Activated naive CD8-positive, alpha-beta T cell treated with anti-CD3 and anti-CD28 coated beads, Interleukin-2, amount 10 ng/mL, durations not matched to agents 7 days and 5 days (primary cell): ENCODE measurements around the gene CYP2A13. TPM values are rescaled to one million over a fixed set of nuclear protein-coding genes. Genes with fewer than 3 reads are reported as not detected.
"Not testable (repeated sequence)": the region's sequence is repeated elsewhere in the genome, so short reads cannot be mapped to it uniquely, and the experiment has no call there.

Experiments used
- ATAC-seq: fragments of 150-1000 bp; cut with Tn5 transposase; one replicate; pipeline ENCODE4 v1.10.0; 2021; ENCODE audit warnings: low read depth, moderate library complexity
- POLR2A ChIA-PET: fragments of 350-600 bp; sonication (Branson Sonifier 250); formaldehyde crosslinking; loops from one replicate; lab custom pipeline; 2021; ENCODE audit warnings: antibody characterized with exemption; lab: Charles Lee
- DNase-seq: peaks from one replicate; pipeline ENCODE4 v3.0.0; 2021
- H3K27ac Mint-ChIP-seq: one replicate; pipeline ENCODE4 v1.8.0; 2022; ENCODE audit warnings: mild to moderate bottlenecking, mixed read lengths
- H3K27me3 Mint-ChIP-seq: one replicate; pipeline ENCODE4 v1.8.0; 2022; ENCODE audit warnings: mild to moderate bottlenecking, moderate library complexity, mixed read lengths
- H3K36me3 Mint-ChIP-seq: one replicate; pipeline ENCODE4 v1.8.0; 2021; ENCODE audit warnings: mild to moderate bottlenecking, mixed read lengths
- H3K4me1 Mint-ChIP-seq: one replicate; pipeline ENCODE4 v1.8.0; 2021; ENCODE audit warnings: mixed read lengths
- H3K4me3 Mint-ChIP-seq: one replicate; pipeline ENCODE4 v1.8.0; 2022; ENCODE audit warnings: mild to moderate bottlenecking, moderate library complexity, mixed read lengths
- H3K9me3 Mint-ChIP-seq: one replicate; pipeline ENCODE4 v1.8.0; 2021; ENCODE audit warnings: mixed read lengths
- total RNA-seq, 2 experiments: library from RNA; stranded (reverse); gene quantifications; one replicate each; pipeline ENCODE4 v1.2.3, GENCODE V29; 2021

CYP2A13 gene
- total RNA-seq, 2 experiments from 2014 or later, result not detected

DNA sequence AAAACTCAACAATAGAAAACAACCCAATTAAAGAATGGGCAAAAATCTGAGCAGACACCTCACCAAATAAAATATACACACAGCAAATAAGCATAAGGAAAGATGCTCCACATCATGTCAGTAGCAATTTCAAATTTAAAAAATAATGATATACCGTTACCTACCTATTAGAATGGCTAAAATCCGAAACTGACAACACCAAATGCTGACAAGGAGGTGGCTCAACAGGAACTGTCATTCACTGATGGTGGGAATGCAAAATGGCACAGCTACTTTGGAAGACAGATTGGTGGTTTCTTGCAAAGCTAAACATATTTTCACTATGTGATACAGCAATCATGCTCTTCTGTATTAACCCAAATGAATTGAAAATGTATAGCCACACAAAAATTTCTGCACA lies 9.1 kb downstream of the CYP2A13 start:
- DNase-seq (no peak), ATAC-seq (no peak)
- Mint-ChIP-seq H3K4me3 (no peak overlapping the region), H3K36me3 (peaks cover 2% of the 10 kb centered on the region), H3K4me1 (peaks cover 2% of the 10 kb centered on the region), H3K27me3 (peaks cover 3% of the 10 kb centered on the region), H3K27ac (no peak overlapping the region), H3K9me3 (peaks cover 9% of the 10 kb centered on the region)
- POLR2A ChIA-PET, result no interaction called here

DNA sequence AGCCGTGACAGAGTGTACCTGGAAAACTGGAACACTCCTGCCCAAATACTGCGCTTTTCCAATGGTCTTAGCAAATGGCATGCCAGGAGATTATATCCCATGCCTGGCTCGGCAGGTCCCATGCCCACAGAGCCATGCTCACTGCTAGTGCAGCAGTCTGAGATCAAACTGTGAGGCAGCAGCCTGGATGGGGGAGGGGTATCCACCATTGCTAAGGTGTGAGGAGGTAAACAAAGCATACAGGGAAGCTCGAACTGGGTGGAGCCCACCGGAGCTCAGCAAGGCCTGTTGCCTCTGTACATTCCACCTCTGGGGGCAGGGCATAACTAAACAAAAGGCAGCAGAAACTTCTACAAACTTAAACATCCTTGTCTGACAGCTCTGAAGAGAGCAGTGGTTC lies 10.5 kb downstream of the CYP2A13 start:
- DNase-seq (no peak), ATAC-seq (no peak)
- H3K36me3 Mint-ChIP-seq, result peaks cover 2% of the 10 kb centered on the region
- H3K4me3 Mint-ChIP-seq, result no peak overlapping the region
- peaks cover 9% of the 10 kb centered on the region for H3K9me3 Mint-ChIP-seq
- peaks cover 3% of the 10 kb centered on the region for H3K27me3 Mint-ChIP-seq
- POLR2A ChIA-PET, result no interaction called here
- peaks cover 2% of the 10 kb centered on the region for H3K4me1 Mint-ChIP-seq
- no peak overlapping the region for H3K27ac Mint-ChIP-seq

DNA sequence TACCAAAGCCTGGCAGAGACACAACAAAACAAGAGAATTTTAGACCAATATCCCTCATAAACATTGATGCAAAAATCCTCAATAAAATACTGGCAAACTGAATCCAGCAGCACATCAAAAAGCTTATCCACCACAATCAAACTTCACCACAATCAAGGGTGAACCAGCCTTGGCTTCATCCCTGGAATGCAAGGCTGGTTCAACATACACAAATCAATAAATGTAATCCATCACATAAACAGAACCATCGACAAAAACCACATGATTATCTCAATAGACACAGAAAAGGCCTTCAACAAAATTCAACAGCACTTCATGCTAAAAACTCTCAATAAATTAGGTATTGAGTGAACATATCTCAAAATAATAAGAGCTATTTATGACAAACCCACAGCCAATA lies 14.0 kb downstream of the CYP2A13 start:
- ATAC-seq, H3K4me3 Mint-ChIP-seq, POLR2A ChIA-PET, H3K27ac Mint-ChIP-seq, H3K27me3 Mint-ChIP-seq, H3K36me3 Mint-ChIP-seq, H3K4me1 Mint-ChIP-seq, DNase-seq: not testable (repeated sequence)
- H3K9me3 Mint-ChIP-seq, result peaks cover 17% of the 10 kb centered on the region

- POLR2A ChIA-PET, result no interaction called here
Observed at GRCh38 chr19:41106177-41106576, 17.9 kb downstream of the CYP2A13 start.

DNA sequence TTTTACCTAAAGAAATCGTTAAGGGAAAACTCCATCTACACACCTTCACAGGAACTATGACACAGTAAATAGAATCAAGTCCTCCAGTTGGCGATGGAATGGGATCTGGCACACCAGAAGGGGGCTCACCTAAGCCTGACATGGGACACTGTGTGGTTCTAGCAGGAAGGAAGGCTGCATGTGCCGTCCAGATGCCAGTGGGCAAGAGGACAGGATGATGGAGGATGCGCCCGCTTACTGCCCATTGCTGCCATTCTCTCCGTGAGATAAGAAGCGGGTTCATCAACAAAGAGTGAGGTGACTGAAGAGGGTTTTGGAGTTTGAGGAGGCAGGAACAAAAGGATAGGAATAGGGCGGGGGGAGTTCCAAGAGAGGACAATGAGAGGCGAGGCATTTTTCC lies 23.0 kb downstream of the CYP2A13 start:
- Mint-ChIP-seq H3K4me3 (no peak overlapping the region), H3K4me1 (no peaks in the 10 kb centered on the region), H3K27me3 (peaks cover 4% of the 10 kb centered on the region), H3K36me3 (no peaks in the 10 kb centered on the region), H3K9me3 (no peaks in the 10 kb centered on the region), H3K27ac (no peak overlapping the region)
- POLR2A ChIA-PET, result no interaction called here
- DNase-seq, result no peak
- ATAC-seq, result no peak

More at GRCh38 chr19:41106177-41106576, 17.9 kb downstream of the CYP2A13 start:
- H3K36me3 Mint-ChIP-seq, result peaks cover 2% of the 10 kb centered on the region
- no peaks in the 10 kb centered on the region for H3K4me1 Mint-ChIP-seq
- no peak for DNase-seq
- no peak for ATAC-seq
- H3K27ac Mint-ChIP-seq, result no peak overlapping the region
- peaks cover 13% of the 10 kb centered on the region for H3K9me3 Mint-ChIP-seq
- H3K4me3 Mint-ChIP-seq, result no peak overlapping the region
- peaks cover 2% of the 10 kb centered on the region for H3K27me3 Mint-ChIP-seq

DNA sequence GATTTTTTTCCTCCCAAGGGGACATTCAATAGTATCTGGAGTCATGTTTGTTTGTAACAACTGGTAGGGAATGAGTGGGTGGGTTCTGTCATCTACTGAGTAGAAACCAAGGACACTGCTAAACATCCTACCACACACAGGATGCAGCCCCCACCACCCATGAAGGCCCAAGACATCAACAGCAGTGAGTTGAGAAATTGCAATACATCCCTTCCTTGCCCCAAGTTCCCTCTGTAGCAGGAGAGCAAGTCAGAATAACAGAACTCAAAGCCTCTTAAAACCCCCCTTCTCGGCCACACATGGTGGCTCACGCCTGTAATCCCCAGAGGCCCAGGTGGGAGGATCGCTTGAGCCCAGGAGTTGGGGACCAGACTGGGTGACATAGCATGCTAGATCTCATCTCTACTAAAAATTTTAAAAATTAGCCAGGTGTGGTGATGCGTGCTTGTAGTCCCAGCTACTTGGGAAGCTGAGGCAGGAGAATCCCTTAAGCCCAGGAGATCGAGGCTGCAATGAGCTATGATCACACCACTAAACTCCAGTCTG lies 23.6 kb downstream of the CYP2A13 start:
- DNase-seq (no peak), ATAC-seq (no peak)
- POLR2A ChIA-PET, result no interaction called here
- H3K4me1 Mint-ChIP-seq, result no peaks in the 10 kb centered on the region
- no peaks in the 10 kb centered on the region for H3K36me3 Mint-ChIP-seq
- H3K27ac Mint-ChIP-seq, result no peak overlapping the region
- peaks cover 6% of the 10 kb centered on the region for H3K27me3 Mint-ChIP-seq
- H3K4me3 Mint-ChIP-seq, result no peak overlapping the region
- H3K9me3 Mint-ChIP-seq, result no peaks in the 10 kb centered on the region

DNA sequence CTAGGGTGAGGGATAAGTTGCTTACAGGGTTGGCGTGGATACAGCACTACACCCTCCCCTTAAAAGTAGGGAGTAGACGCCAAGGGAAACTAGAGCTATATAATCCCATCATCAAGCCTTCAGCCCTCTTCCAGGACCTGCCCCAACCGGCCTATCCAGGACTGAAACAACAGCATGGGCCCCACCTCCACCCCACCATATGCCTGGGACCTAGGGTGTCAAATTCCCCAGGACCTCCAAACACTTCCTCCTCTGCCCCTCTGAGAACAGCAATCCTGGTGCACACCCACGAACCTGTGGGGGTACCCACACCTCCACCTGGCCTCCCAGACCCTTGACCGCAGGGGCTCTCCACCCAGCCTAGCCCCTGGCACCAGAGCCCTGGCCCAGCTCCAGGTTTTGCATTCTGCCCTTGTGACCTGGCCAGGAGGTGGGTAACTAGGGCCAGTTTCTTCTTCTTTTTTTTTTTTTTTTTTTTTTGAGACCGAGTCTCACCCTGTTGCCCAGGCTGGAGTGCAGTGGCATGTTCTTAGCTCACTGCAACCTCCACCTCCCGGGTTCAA lies 24.6 kb downstream of the CYP2A13 start:
- POLR2A ChIA-PET, result no interaction called here
- H3K36me3 Mint-ChIP-seq, result no peaks in the 10 kb centered on the region
- H3K4me3 Mint-ChIP-seq, result no peak overlapping the region
- DNase-seq, result no peak
- no peaks in the 10 kb centered on the region for H3K9me3 Mint-ChIP-seq
- H3K27ac Mint-ChIP-seq, result no peak overlapping the region
- H3K27me3 Mint-ChIP-seq, result peaks cover 8% of the 10 kb centered on the region
- no peak for ATAC-seq
- H3K4me1 Mint-ChIP-seq, result no peaks in the 10 kb centered on the region

DNA sequence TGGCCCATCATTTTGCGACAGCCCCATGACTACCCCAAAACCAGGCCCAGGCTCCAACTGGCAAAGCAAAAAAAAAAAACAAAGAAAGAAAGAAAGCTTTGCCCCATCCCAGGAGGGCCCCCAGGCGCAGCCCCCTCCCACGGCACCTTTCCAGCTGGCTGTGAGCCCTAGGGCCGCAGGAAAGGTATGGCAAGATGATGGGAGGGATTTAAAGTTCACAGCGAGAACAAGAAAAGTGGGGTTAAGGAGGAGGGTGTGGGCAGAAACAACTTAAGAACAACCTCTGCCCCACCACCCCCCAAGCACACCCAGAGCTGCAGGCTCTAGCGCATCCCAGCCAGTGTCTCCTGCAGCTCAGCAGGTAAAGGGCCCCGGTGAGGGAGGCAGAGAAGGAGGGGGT lies 25.9 kb downstream of the CYP2A13 start, which contains the start of gene CYP2F1:
CYP2F1 (plus strand) TSS at position 301 of the 400 bp plus-strand sequence. CDS start 1,757 bp downstream, outside the sequence.
- no peak within 1 kb of the TSS for H3K27ac Mint-ChIP-seq
- ATAC-seq, result no peak

GRCh38 chr19:41116261-41116660 lies 28.0 kb downstream of the CYP2A13 start:
- H3K36me3 Mint-ChIP-seq, result peaks cover 3% of the 10 kb centered on the region

More for the DNA sequence above, 25.9 kb downstream of the CYP2A13 start, which contains the start of gene CYP2F1:
- H3K4me3 Mint-ChIP-seq, result no peak within 1 kb of the TSS
- no peak for DNase-seq
- peaks cover 12% of the 10 kb centered on the region for H3K27me3 Mint-ChIP-seq
- H3K9me3 Mint-ChIP-seq, result no peaks in the 10 kb centered on the region
- H3K4me1 Mint-ChIP-seq, result no peaks in the 10 kb centered on the region
- H3K36me3 Mint-ChIP-seq, result no peaks in the 10 kb centered on the region
- POLR2A ChIA-PET, result no interaction called here

GRCh38 chr19:41120929-41121911 lies 33.0 kb downstream of the CYP2A13 start:
- Mint-ChIP-seq H3K4me1 (peaks cover 10% of the 10 kb centered on the region), H3K27ac (peak overlapping the region; percentile 68), H3K27me3 (peaks cover 13% of the 10 kb centered on the region), H3K4me3 (peak overlapping the region; percentile 71)
- peak; percentile 77 for ATAC-seq
- DNase-seq, result peak; percentile 57
- H3K9me3 Mint-ChIP-seq, H3K36me3 Mint-ChIP-seq: not testable (repeated sequence)
- POLR2A ChIA-PET, result interaction anchor here (0.7 kb wide), 1 partner anchor 157 kb away, joined by 3 read pairs; no protein-coding TSS in a partner anchor

More at GRCh38 chr19:41116261-41116660, 28.0 kb downstream of the CYP2A13 start:
- ATAC-seq (no peak), DNase-seq (no peak)
- Mint-ChIP-seq H3K27ac (no peak overlapping the region), H3K4me1 (peaks cover 7% of the 10 kb centered on the region), H3K4me3 (no peak overlapping the region), H3K27me3 (peaks cover 16% of the 10 kb centered on the region), H3K9me3 (no peaks in the 10 kb centered on the region)
- POLR2A ChIA-PET, result no interaction called here

GRCh38 chr19:41122846-41123245 lies 34.6 kb downstream of the CYP2A13 start:
- H3K27ac Mint-ChIP-seq, H3K27me3 Mint-ChIP-seq, ATAC-seq, POLR2A ChIA-PET, H3K36me3 Mint-ChIP-seq, DNase-seq, H3K4me3 Mint-ChIP-seq, H3K9me3 Mint-ChIP-seq: not testable (repeated sequence)
- peaks cover 14% of the 10 kb centered on the region for H3K4me1 Mint-ChIP-seq

GRCh38 chr19:41123716-41124294 lies 35.6 kb downstream of the CYP2A13 start:
- no peak for DNase-seq

GRCh38 chr19:41126765-41127203 lies 38.5 kb downstream of the CYP2A13 start:
- H3K4me3 Mint-ChIP-seq, POLR2A ChIA-PET, DNase-seq, H3K27ac Mint-ChIP-seq, H3K9me3 Mint-ChIP-seq, H3K36me3 Mint-ChIP-seq, ATAC-seq, H3K4me1 Mint-ChIP-seq: not testable (repeated sequence)
- peaks cover 24% of the 10 kb centered on the region for H3K27me3 Mint-ChIP-seq

More at GRCh38 chr19:41123716-41124294, 35.6 kb downstream of the CYP2A13 start:
- ATAC-seq, result no peak
- POLR2A ChIA-PET, result no interaction called here
- no peak overlapping the region for H3K27ac Mint-ChIP-seq
- peaks cover 3% of the 10 kb centered on the region for H3K36me3 Mint-ChIP-seq
- H3K27me3 Mint-ChIP-seq, result peaks cover 11% of the 10 kb centered on the region
- H3K9me3 Mint-ChIP-seq, result no peaks in the 10 kb centered on the region
- peaks cover 16% of the 10 kb centered on the region for H3K4me1 Mint-ChIP-seq
- no peak overlapping the region for H3K4me3 Mint-ChIP-seq
